HepG2 (cell line): Measurements from ENCODE around the gene THSD4. TPM values are rescaled to one million over a fixed set of nuclear protein-coding genes. Genes with fewer than 3 reads are reported as not detected.

Experiments
- ATAC-seq: fragments of 200-7000 bp; cut with Tn5 transposase; 3 replicates; pipeline ENCODE4 v1.9.1; 2020; ENCODE audit warnings: mild to moderate bottlenecking, moderate library complexity
- BruUV-seq: library from RNA; stranded (reverse); fragments of 400-500 nt; replicated peaks from 2 replicates; lab custom pipeline; 2021; lab: Mats Ljungman, UMichigan
- CTCF ChIA-PET: fragments of 300-600 bp; formaldehyde crosslinking; extraction: SDS; loops from one replicate; lab custom pipeline; 2021; ENCODE audit warnings: low total read pairs, inconsistent platforms, low intra/inter-chr PET ratio; lab: Yijun Ruan, JAX
- POLR2A ChIA-PET: fragments of 350-600 bp; sonication (Branson Sonifier 250); formaldehyde crosslinking; loops from one replicate; lab custom pipeline; 2020; ENCODE audit warnings: antibody characterized with exemption, inconsistent platforms; lab: Yijun Ruan, JAX
- DNase-seq: peaks from one replicate; pipeline ENCODE4 v3.0.0-alpha.2; 2015; ENCODE audit warnings: low spot score
- FAIRE-seq: peaks from 3 replicates; lab custom pipeline; 2011; peaks lifted over from hg19 to GRCh38; lab: Jason Lieb, UNC
- H2AFZ ChIP-seq: one replicate; pipeline ENCODE4 v1.6.1; 2011; ENCODE audit warnings: low read length, inconsistent platforms
- H3K27ac ChIP-seq: fragments of 300-600 bp; 3 replicates; pipeline ENCODE4 v1.8.0; 2011; ENCODE audit warnings: mixed run types, mild to moderate bottlenecking, mixed read lengths, low read length, inconsistent platforms; ENCODE audit not compliant: insufficient read depth; ENCODE audit errors: extremely low read length
- H3K27me3 ChIP-seq, 2 experiments: fragments of 200-600 bp in 1 of 2; 2 replicates in 1 of 2; 3 replicates in 1 of 2; pipeline versions ENCODE4 v1.6.0 to v1.8.0; 2011; ENCODE audit warnings: low read length in 2 of 2, mild to moderate bottlenecking in 2 of 2, moderate library complexity in 2 of 2, inconsistent platforms in 1 of 2; ENCODE audit not compliant: insufficient read depth in 2 of 2, control insufficient read depth in 1 of 2
- H3K36me3 ChIP-seq, 2 experiments: fragments of 200-600 bp in 1 of 2; replicated peaks in 1 of 2; 2 replicates in 1 of 2; 3 replicates in 1 of 2; pipeline versions ENCODE4 v1.5.1 to v1.8.0; 2011; ENCODE audit warnings: low read length in 2 of 2, inconsistent platforms in 1 of 2; ENCODE audit not compliant: insufficient read depth in 2 of 2, control insufficient read depth in 1 of 2
- H3K4me1 ChIP-seq: 2 replicates; pipeline ENCODE4 v1.5.1; 2012; ENCODE audit warnings: low read length, inconsistent platforms; ENCODE audit not compliant: insufficient read depth
- H3K4me2 ChIP-seq: 2 replicates; pipeline ENCODE4 v1.6.0; 2011; ENCODE audit warnings: low read depth, low read length, inconsistent platforms
- H3K4me3 ChIP-seq, 3 experiments: fragments of 200-600 bp in 1 of 3; sonication (generic), shearing (Covaris generic) in 1 of 3; replicated peaks in 1 of 3; 2 replicates each; pipeline ENCODE4 v1.5.1; 2011 to 2016; ENCODE audit warnings: low read length in 3 of 3, inconsistent platforms in 2 of 3, low read depth in 2 of 3, mild to moderate bottlenecking in 2 of 3, control low read depth in 1 of 3, mixed read lengths in 1 of 3; ENCODE audit not compliant: insufficient read depth in 1 of 3
- H3K79me2 ChIP-seq: one replicate; pipeline ENCODE4 v1.6.1; 2011; ENCODE audit warnings: low read length, inconsistent platforms; ENCODE audit not compliant: insufficient read depth
- H3K9ac ChIP-seq: 2 replicates; pipeline ENCODE4 v1.6.0; 2011; ENCODE audit warnings: mild to moderate bottlenecking, low read depth, low read length, inconsistent platforms; ENCODE audit not compliant: insufficient read depth
- H3K9me3 ChIP-seq: 2 replicates; pipeline ENCODE4 v1.5.1; 2012; ENCODE audit warnings: mild to moderate bottlenecking, low read length
- H4K20me1 ChIP-seq: 2 replicates; pipeline ENCODE4 v1.6.0; 2011; ENCODE audit warnings: inconsistent platforms, mild to moderate bottlenecking, low read length, moderate library complexity; ENCODE audit not compliant: insufficient read depth
- MATR3 ChIP-seq: sonication (generic); formaldehyde crosslinking; IDR thresholded peaks from 2 replicates; pipeline ENCODE4 v1.4.0; 2020; ENCODE audit warnings: missing genetic modification reagents
- MTF1 ChIP-seq: sonication (generic); formaldehyde crosslinking; IDR thresholded peaks from 2 replicates; pipeline ENCODE4 v1.5.0; 2020; ENCODE audit warnings: missing genetic modification reagents
- MZF1 ChIP-seq: sonication (generic); formaldehyde crosslinking; IDR thresholded peaks from 2 replicates; pipeline ENCODE4 v1.8.1; 2023; ENCODE audit warnings: mild to moderate bottlenecking, missing genetic modification reagents, borderline replicate concordance
- ONECUT2 ChIP-seq: sonication (generic); formaldehyde crosslinking; IDR thresholded peaks from 2 replicates; pipeline ENCODE4 v1.4.0; 2020; ENCODE audit warnings: missing genetic modification reagents
- XBP1 ChIP-seq: sonication (generic); formaldehyde crosslinking; IDR thresholded peaks from 2 replicates; pipeline ENCODE4 v1.5.0; 2020; ENCODE audit warnings: missing genetic modification reagents
- ZMYM3 ChIP-seq: sonication (generic); formaldehyde crosslinking; IDR thresholded peaks from 2 replicates; pipeline ENCODE4 v1.5.1; 2020; ENCODE audit warnings: mild to moderate bottlenecking, missing genetic modification reagents
- ZNF235 ChIP-seq: sonication (generic); formaldehyde crosslinking; IDR thresholded peaks from 2 replicates; pipeline ENCODE4 v1.8.1; 2023; ENCODE audit warnings: mild to moderate bottlenecking, missing genetic modification reagents, borderline replicate concordance
- ZNF256 ChIP-seq: sonication (generic); formaldehyde crosslinking; conservative IDR thresholded peaks from 2 replicates; pipeline ENCODE4 v1.4.0; 2020; ENCODE audit warnings: missing genetic modification reagents
- ZNF383 ChIP-seq: sonication (generic); formaldehyde crosslinking; IDR thresholded peaks from 2 replicates; pipeline ENCODE4 v1.4.0; 2020; ENCODE audit warnings: missing genetic modification reagents, mild to moderate bottlenecking, borderline replicate concordance
- ZNF460 ChIP-seq: sonication (generic); formaldehyde crosslinking; IDR thresholded peaks from 2 replicates; pipeline ENCODE4 v1.5.1; 2020; ENCODE audit warnings: missing genetic modification reagents, mild to moderate bottlenecking, borderline replicate concordance
- ZNF790 ChIP-seq: sonication (generic); formaldehyde crosslinking; IDR thresholded peaks from 2 replicates; pipeline ENCODE4 v1.8.0; 2022; ENCODE audit warnings: missing genetic modification reagents, mild to moderate bottlenecking, borderline replicate concordance
- ZNF792 ChIP-seq: IDR thresholded peaks from 2 replicates; pipeline ENCODE4 v1.6.1; 2016
- WGBS: methylation state at CpG from one replicate; pipeline ENCODE4 v1.1.6; 2017; ENCODE audit warnings: low lambda C conversion rate; 5-methylcytosine and 5-hydroxymethylcytosine counted together
- in situ Hi-C: cut with HindIII; loops from 2 replicates; pipeline ENCODE4 v1.10.0; 2017; ENCODE audit warnings: low pct_unique_long_range_greater_than_20kb; ENCODE audit not compliant: extremely low pct_ligation_motif_present
- intact Hi-C: fragments of 100-400 bp; cut with micrococcal nuclease; formaldehyde crosslinking; loops from one replicate; pipeline ENCODE4 v1.10.0; 2022; ENCODE audit not compliant: unreplicated experiment
- polyA plus RNA-seq, 8 experiments: library from polyadenylated mRNA; depleted of rRNA in 3 of 8; stranded (reverse) in 7 of 8; unstranded in 1 of 8; fragments of >200 nt; fragmentation: Illumina TruSeq in 4 of 8; extraction: Trizol in 4 of 8; gene quantifications; 2 replicates each; pipeline versions ENCODE4 v1.2.1 to v1.2.3, GENCODE V29; 2011 to 2016; ENCODE audit warnings: low read depth in 4 of 8, missing spikeins in 1 of 8, mixed read lengths in 1 of 8; ENCODE audit not compliant: insufficient read depth in 1 of 8
- total RNA-seq, 5 experiments: library from RNA; depleted of rRNA; stranded (reverse); fragments of >200 nt; fragmentation: Illumina TruSeq; extraction: Trizol; gene quantifications; 2 replicates each; pipeline ENCODE4 v1.2.3, GENCODE V29; 2016; ENCODE audit warnings: low read depth in 1 of 5
- TF ChIP-seq, protein P1 (sequence below): sonication (generic); formaldehyde crosslinking; conservative IDR thresholded peaks from 2 replicates; pipeline ENCODE4 v1.4.0; 2020; ENCODE audit warnings: mild to moderate bottlenecking, missing genetic modification reagents, moderate library complexity
- TF ChIP-seq, protein P2 (sequence below), 2 experiments: fragments of 450-650 bp in 1 of 2; sonication (generic) in 1 of 2; formaldehyde crosslinking in 1 of 2; IDR thresholded peaks; 2 replicates each; pipeline versions ENCODE4 v1.6.1 to v1.8.0; 2016 to 2022; ENCODE audit warnings: antibody characterized with exemption in 1 of 2, mild to moderate bottlenecking in 1 of 2, missing genetic modification reagents in 1 of 2

Gene THSD4
- total and polyA plus RNA-seq, 2 of the 13 experiments (the other 11 are each of a cell fraction or from before 2014, with no cell fraction given), result 0.07 to 0.21 TPM

DNA sequence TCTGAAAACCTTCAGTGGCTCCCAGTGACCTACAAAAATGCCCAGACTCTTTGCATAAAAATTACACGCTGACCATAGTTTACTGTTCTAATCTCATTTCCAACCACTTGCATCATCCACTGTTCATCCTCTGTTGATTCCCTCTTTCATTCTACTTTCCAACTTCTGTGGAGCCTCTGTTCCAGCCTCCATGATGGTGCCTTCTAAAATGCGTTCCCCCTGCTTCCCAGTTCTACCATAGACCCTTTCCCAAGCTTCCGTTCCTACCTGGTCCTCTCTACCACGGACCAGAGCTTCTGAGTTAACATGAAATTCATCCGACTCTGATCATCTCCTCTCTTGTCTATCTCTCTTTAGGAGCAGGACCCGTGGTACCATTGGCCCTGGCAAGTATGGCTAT lies 127.0 kb downstream of the THSD4 start:
- Histone ChIP-seq H3K27ac (no peak overlapping the region), H3K4me1 (peaks cover 7% of the 10 kb centered on the region), H3K4me2 (no peak overlapping the region), H3K79me2 (no peaks in the 10 kb centered on the region), H3K9ac (no peak overlapping the region), H2AFZ (no peak overlapping the region), H3K4me3 (no peak overlapping the region), H3K36me3 (no peaks in the 10 kb centered on the region), H4K20me1 (no peaks in the 10 kb centered on the region), H3K27me3 (no peaks in the 10 kb centered on the region), H3K9me3 (no peaks in the 10 kb centered on the region)
- POLR2A ChIA-PET, result no interaction called here
- CTCF ChIA-PET, result no interaction called here
- FAIRE-seq (no peak), ATAC-seq (no peak), DNase-seq (no peak)
- BruUV-seq, result no TSS peak
- in situ Hi-C loops, result no loop called here
- intact Hi-C loops, result no loop called here
- 20% methylated on average over 6 of the region's 6 CpGs for WGBS
- TF ChIP-seq ZNF235 (no peak), XBP1 (no peak), ONECUT2 (CRISPR knock-in tag) (no peak), ZNF256 (CRISPR knock-in tag) (no peak), ZNF790 (CRISPR knock-in tag) (no peak), MTF1 (no peak), MZF1 (CRISPR knock-in tag) (no peak), ZNF792 (CRISPR knock-in tag) (no peak), ZNF460 (CRISPR knock-in tag) (no peak), ZMYM3 (CRISPR knock-in tag) (no peak), ZNF383 (CRISPR knock-in tag) (no peak), MATR3 (no peak)
- TF ChIP-seq, protein P1, sequence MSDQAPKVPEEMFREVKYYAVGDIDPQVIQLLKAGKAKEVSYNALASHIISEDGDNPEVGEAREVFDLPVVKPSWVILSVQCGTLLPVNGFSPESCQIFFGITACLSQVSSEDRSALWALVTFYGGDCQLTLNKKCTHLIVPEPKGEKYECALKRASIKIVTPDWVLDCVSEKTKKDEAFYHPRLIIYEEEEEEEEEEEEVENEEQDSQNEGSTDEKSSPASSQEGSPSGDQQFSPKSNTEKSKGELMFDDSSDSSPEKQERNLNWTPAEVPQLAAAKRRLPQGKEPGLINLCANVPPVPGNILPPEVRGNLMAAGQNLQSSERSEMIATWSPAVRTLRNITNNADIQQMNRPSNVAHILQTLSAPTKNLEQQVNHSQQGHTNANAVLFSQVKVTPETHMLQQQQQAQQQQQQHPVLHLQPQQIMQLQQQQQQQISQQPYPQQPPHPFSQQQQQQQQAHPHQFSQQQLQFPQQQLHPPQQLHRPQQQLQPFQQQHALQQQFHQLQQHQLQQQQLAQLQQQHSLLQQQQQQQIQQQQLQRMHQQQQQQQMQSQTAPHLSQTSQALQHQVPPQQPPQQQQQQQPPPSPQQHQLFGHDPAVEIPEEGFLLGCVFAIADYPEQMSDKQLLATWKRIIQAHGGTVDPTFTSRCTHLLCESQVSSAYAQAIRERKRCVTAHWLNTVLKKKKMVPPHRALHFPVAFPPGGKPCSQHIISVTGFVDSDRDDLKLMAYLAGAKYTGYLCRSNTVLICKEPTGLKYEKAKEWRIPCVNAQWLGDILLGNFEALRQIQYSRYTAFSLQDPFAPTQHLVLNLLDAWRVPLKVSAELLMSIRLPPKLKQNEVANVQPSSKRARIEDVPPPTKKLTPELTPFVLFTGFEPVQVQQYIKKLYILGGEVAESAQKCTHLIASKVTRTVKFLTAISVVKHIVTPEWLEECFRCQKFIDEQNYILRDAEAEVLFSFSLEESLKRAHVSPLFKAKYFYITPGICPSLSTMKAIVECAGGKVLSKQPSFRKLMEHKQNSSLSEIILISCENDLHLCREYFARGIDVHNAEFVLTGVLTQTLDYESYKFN (CRISPR knock-in tag), result no peak
- TF ChIP-seq, protein P2, sequence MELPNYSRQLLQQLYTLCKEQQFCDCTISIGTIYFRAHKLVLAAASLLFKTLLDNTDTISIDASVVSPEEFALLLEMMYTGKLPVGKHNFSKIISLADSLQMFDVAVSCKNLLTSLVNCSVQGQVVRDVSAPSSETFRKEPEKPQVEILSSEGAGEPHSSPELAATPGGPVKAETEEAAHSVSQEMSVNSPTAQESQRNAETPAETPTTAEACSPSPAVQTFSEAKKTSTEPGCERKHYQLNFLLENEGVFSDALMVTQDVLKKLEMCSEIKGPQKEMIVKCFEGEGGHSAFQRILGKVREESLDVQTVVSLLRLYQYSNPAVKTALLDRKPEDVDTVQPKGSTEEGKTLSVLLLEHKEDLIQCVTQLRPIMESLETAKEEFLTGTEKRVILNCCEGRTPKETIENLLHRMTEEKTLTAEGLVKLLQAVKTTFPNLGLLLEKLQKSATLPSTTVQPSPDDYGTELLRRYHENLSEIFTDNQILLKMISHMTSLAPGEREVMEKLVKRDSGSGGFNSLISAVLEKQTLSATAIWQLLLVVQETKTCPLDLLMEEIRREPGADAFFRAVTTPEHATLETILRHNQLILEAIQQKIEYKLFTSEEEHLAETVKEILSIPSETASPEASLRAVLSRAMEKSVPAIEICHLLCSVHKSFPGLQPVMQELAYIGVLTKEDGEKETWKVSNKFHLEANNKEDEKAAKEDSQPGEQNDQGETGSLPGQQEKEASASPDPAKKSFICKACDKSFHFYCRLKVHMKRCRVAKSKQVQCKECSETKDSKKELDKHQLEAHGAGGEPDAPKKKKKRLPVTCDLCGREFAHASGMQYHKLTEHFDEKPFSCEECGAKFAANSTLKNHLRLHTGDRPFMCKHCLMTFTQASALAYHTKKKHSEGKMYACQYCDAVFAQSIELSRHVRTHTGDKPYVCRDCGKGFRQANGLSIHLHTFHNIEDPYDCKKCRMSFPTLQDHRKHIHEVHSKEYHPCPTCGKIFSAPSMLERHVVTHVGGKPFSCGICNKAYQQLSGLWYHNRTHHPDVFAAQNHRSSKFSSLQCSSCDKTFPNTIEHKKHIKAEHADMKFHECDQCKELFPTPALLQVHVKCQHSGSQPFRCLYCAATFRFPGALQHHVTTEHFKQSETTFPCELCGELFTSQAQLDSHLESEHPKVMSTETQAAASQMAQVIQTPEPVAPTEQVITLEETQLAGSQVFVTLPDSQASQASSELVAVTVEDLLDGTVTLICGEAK (IDR thresholded peaks at IDR 0.05), result no peak
- TF ChIP-seq, protein P2 (CRISPR knock-in tag; IDR thresholded peaks at IDR 0.05), result no peak
